ENCODE data around the gene OR7A5.
"Not testable (repeated sequence)": the region's sequence is repeated elsewhere in the genome, so short reads cannot be mapped to it uniquely, and the experiment has no call there.

DNA sequence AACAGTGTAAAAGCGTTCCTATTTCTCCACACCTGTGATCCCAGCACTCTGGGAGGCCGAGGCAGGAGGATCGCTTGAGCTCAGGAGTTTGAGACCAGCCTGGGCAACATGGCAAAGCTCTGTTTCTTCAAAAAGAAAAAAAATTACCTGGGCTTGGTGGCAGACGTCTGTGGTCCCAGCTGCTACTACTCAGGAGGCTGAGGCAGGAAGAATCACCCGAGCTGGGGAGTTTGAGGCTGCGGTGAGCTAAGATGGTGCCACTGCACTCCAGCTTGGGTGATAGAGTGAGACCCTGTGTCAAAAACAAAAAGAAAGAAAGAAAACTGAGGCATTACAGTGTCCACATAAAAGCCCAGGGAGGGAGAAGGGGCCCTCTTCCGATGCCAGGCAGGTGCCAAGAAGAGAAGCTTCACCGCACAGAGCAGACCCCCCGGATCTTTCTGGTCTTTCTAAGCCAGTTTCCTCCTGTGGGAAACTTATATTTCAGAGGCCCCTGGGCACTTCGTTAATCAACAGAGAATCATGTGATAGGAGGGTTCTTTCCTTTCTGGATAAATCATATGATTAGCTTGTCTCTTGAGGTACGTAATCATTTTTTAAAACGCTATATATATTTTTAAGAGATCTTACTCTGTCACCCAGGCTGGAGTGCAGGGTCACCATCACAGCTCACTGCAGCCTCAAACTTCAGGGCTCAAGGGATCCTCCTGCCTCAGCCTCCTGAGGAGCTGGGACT, 56.7 kb downstream of the OR7A5 start, which contains the start of gene ADGRE2:
- TF ChIP-seq, protein P1, sequence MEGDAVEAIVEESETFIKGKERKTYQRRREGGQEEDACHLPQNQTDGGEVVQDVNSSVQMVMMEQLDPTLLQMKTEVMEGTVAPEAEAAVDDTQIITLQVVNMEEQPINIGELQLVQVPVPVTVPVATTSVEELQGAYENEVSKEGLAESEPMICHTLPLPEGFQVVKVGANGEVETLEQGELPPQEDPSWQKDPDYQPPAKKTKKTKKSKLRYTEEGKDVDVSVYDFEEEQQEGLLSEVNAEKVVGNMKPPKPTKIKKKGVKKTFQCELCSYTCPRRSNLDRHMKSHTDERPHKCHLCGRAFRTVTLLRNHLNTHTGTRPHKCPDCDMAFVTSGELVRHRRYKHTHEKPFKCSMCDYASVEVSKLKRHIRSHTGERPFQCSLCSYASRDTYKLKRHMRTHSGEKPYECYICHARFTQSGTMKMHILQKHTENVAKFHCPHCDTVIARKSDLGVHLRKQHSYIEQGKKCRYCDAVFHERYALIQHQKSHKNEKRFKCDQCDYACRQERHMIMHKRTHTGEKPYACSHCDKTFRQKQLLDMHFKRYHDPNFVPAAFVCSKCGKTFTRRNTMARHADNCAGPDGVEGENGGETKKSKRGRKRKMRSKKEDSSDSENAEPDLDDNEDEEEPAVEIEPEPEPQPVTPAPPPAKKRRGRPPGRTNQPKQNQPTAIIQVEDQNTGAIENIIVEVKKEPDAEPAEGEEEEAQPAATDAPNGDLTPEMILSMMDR (IDR thresholded peaks at IDR 0.05; ENCODE audit: low read depth, low read length, missing input control) = not testable (repeated sequence)
- TF ChIP-seq YY1 (IDR thresholded peaks at IDR 0.05); HNF4G (IDR thresholded peaks at IDR 0.05); TAF1 (conservative IDR thresholded peaks at IDR 0.05); RXRA (IDR thresholded peaks at IDR 0.05); FOXA2 (IDR thresholded peaks at IDR 0.05); EGR1 (IDR thresholded peaks at IDR 0.05; ENCODE audit: low read depth in 2 of 2); SP1 (IDR thresholded peaks at IDR 0.05); REST (IDR thresholded peaks at IDR 0.05); JUND (IDR thresholded peaks at IDR 0.05): not testable (repeated sequence)
- TF ChIP-seq, protein P2, sequence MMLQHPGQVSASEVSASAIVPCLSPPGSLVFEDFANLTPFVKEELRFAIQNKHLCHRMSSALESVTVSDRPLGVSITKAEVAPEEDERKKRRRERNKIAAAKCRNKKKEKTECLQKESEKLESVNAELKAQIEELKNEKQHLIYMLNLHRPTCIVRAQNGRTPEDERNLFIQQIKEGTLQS (IDR thresholded peaks at IDR 0.05) = not testable (repeated sequence)
